ENCODE measurements around the gene PRAF2.

- TF ChIP-seq POLR2AphosphoS5 (IDR thresholded peaks at IDR 0.05; ENCODE audit: low read depth, low read length): no peak
- no peak for TF ChIP-seq SIN3A (IDR thresholded peaks at IDR 0.05; ENCODE audit: borderline replicate concordance, insufficient read depth, low read depth, low read length)
- TF ChIP-seq CTCF (IDR thresholded peaks at IDR 0.05): no peak
- no peak for TF ChIP-seq TCF7L2 (IDR thresholded peaks at IDR 0.05; ENCODE audit: low read depth, low read length)
Measured at GRCh38 chrX:49066278-49066677, 7.5 kb downstream of the PRAF2 start.

All from Panc1 (cell line).